ENCODE measurements around the gene SMG5. TPM values are rescaled to one million over a fixed set of nuclear protein-coding genes. Genes with fewer than 3 reads are reported as not detected.

The SMG5 gene
- polyA plus RNA-seq, 1 donor from 2014 or later: 57.3 TPM

DNA sequence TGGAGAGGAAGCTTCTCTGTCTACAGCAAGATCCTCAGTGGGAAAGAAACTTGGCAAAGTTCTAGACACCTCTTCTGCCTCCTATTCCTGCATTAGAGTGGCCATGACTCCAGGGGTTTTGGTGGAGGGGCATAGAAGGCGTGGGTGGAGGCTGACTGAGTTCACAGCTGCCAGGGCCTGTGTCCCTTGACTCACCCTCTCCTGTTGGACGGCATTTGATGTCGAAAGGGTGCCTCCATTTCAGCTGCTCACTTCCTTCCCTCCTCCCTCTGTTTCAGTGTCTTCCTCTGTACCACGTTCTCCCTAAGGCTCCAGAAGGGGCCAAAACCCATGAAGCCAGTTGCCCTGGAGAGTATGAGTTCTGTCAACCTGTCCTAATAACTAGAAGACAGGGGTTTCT lies 2.1 kb upstream of the SMG5 start:
- TF ChIP-seq SMC3 (conservative IDR thresholded peaks at IDR 0.05; ENCODE audit: poor library complexity) (no peak), EP300 (conservative IDR thresholded peaks at IDR 0.05; ENCODE audit: poor library complexity, severe bottlenecking) (no peak), RAD21 (conservative IDR thresholded peaks at IDR 0.05) (no peak), CTCF (IDR thresholded peaks at IDR 0.05; ENCODE audit: poor library complexity, severe bottlenecking) (no peak), EZH2 (IDR thresholded peaks at IDR 0.05; ENCODE audit: borderline replicate concordance, insufficient read depth, low read length, poor library complexity, severe bottlenecking) (no peak), TAF1 (IDR thresholded peaks at IDR 0.05; ENCODE audit: low read depth) (no peak), POLR2AphosphoS5 (IDR thresholded peaks at IDR 0.05) (no peak), REST (IDR thresholded peaks at IDR 0.05; ENCODE audit: borderline replicate concordance) (no peak), MXI1 (conservative IDR thresholded peaks at IDR 0.05; ENCODE audit: poor library complexity, severe bottlenecking) (no peak)

GRCh38 chr1:156284112-156284511 lies 1.5 kb upstream of the SMG5 start, which contains the start of gene TMEM79:
TSS of gene TMEM79 (plus strand) at chr1:156284325. CDS start at chr1:156285227, 902 bp downstream.
- no peaks in the 10 kb centered on the region for H3K27me3 ChIP-seq (ENCODE audit: insufficient read depth, low read depth, low read length)
- H3K9ac ChIP-seq (ENCODE audit: low read length): peak within 1 kb of the TSS; percentile 80
- H3K27ac ChIP-seq (ENCODE audit: low read length): peak within 1 kb of the TSS; percentile 56
- peak within 1 kb of the TSS; percentile 78 for H3K4me3 ChIP-seq (ENCODE audit: low read length)
- H3K9me2 ChIP-seq (ENCODE audit: insufficient read depth, low read length): no peaks in the 10 kb centered on the region
- TF ChIP-seq TAF1 (IDR thresholded peaks at IDR 0.05; ENCODE audit: low read depth): no peak
- TF ChIP-seq EZH2 (IDR thresholded peaks at IDR 0.05; ENCODE audit: borderline replicate concordance, insufficient read depth, low read length, poor library complexity, severe bottlenecking): no peak
- TF ChIP-seq REST (IDR thresholded peaks at IDR 0.05; ENCODE audit: borderline replicate concordance): no peak
- no peak for TF ChIP-seq SMC3 (conservative IDR thresholded peaks at IDR 0.05; ENCODE audit: poor library complexity)
- no peak for TF ChIP-seq EP300 (conservative IDR thresholded peaks at IDR 0.05; ENCODE audit: poor library complexity, severe bottlenecking)
- TF ChIP-seq MXI1 (conservative IDR thresholded peaks at IDR 0.05; ENCODE audit: poor library complexity, severe bottlenecking): no peak
- no peak for TF ChIP-seq CTCF (IDR thresholded peaks at IDR 0.05; ENCODE audit: poor library complexity, severe bottlenecking)
- TF ChIP-seq RAD21 (conservative IDR thresholded peaks at IDR 0.05): no peak
- no peak for TF ChIP-seq POLR2AphosphoS5 (IDR thresholded peaks at IDR 0.05)
- H3F3A ChIP-seq (ENCODE audit: insufficient read depth, low read length, poor library complexity, severe bottlenecking): no peaks in the 10 kb centered on the region
- H3K9me3 ChIP-seq (ENCODE audit: low read length): no peaks in the 10 kb centered on the region
- peaks cover 34% of the 10 kb centered on the region for H3K79me2 ChIP-seq (replicated peaks; ENCODE audit: insufficient read depth, low read length)
- peak within 1 kb of the TSS; percentile 81 for H3K4me2 ChIP-seq (ENCODE audit: low read length)
- no peaks in the 10 kb centered on the region for H3K36me3 ChIP-seq (ENCODE audit: insufficient read depth, low read length)
- H4K20me1 ChIP-seq (ENCODE audit: insufficient read depth): no peaks in the 10 kb centered on the region
- peak within 1 kb of the TSS; percentile 83 for H2AFZ ChIP-seq (ENCODE audit: low read depth, low read length)

More for the DNA sequence above, 2.1 kb upstream of the SMG5 start:
- Histone ChIP-seq H3F3A (ENCODE audit: insufficient read depth, low read length, poor library complexity, severe bottlenecking) (no peaks in the 10 kb centered on the region), H3K36me3 (ENCODE audit: insufficient read depth, low read length) (no peaks in the 10 kb centered on the region), H2AFZ (ENCODE audit: low read depth, low read length) (no peak overlapping the region), H3K9ac (ENCODE audit: low read length) (no peak overlapping the region), H4K20me1 (ENCODE audit: insufficient read depth) (no peaks in the 10 kb centered on the region), H3K27me3 (ENCODE audit: insufficient read depth, low read depth, low read length) (no peaks in the 10 kb centered on the region), H3K9me3 (ENCODE audit: low read length) (no peaks in the 10 kb centered on the region), H3K9me2 (ENCODE audit: insufficient read depth, low read length) (no peaks in the 10 kb centered on the region), H3K4me3 (ENCODE audit: low read length) (no peak overlapping the region), H3K79me2 (replicated peaks; ENCODE audit: insufficient read depth, low read length) (peaks cover 27% of the 10 kb centered on the region), H3K4me2 (ENCODE audit: low read length) (no peak overlapping the region), H3K27ac (ENCODE audit: low read length) (no peak overlapping the region)

All from neural cell (in vitro differentiated cells).